CD14-positive monocyte (primary cell): ENCODE results near the gene AHNAK. TPM values are rescaled to one million over a fixed set of nuclear protein-coding genes. Genes with fewer than 3 reads are reported as not detected.

Experiments
- DNase-seq, 3 donors: peaks; one replicate each; pipeline ENCODE4 v3.0.0-alpha.2; 2011 to 2022
- H2AFZ ChIP-seq: 2 replicates; pipeline ENCODE4 v1.6.0; 2012; ENCODE audit warnings: mild to moderate bottlenecking, low read depth, low read length, inconsistent platforms; ENCODE audit not compliant: insufficient read depth, poor library complexity, severe bottlenecking
- H3K27ac ChIP-seq, 2 donors: 1 replicate in 1 of 2; 2 replicates in 1 of 2; pipeline ENCODE4 v1.5.1; 2012 to 2013; ENCODE audit warnings: low read length in 2 of 2, control low read depth in 1 of 2, inconsistent platforms in 1 of 2, low read depth in 1 of 2, mild to moderate bottlenecking in 1 of 2
- H3K27me3 ChIP-seq, 2 donors: one replicate each; pipeline versions ENCODE4 v1.6.0 to v1.6.1; 2011 to 2013; ENCODE audit warnings: low read length in 2 of 2; ENCODE audit not compliant: control insufficient read depth in 2 of 2, insufficient read depth in 2 of 2
- H3K36me3 ChIP-seq, 2 donors: replicated peaks in 1 of 2; 1 replicate in 1 of 2; 2 replicates in 1 of 2; pipeline versions ENCODE4 v1.5.1 to v1.6.1; 2012 to 2013; ENCODE audit warnings: low read length in 2 of 2, control low read depth in 1 of 2, inconsistent platforms in 1 of 2, mild to moderate bottlenecking in 1 of 2; ENCODE audit not compliant: insufficient read depth in 2 of 2, control insufficient read depth in 1 of 2
- H3K4me1 ChIP-seq, 2 donors: 1 replicate in 1 of 2; 2 replicates in 1 of 2; pipeline versions ENCODE4 v1.5.1 to v1.6.1; 2012 to 2013; ENCODE audit warnings: low read length in 2 of 2, control low read depth in 1 of 2, inconsistent platforms in 1 of 2, mild to moderate bottlenecking in 1 of 2, moderate library complexity in 1 of 2; ENCODE audit not compliant: insufficient read depth in 2 of 2, control insufficient read depth in 1 of 2
- H3K4me2 ChIP-seq: replicated peaks from 2 replicates; pipeline ENCODE3; 2012; ENCODE audit warnings: low read length, moderate library complexity, mild to moderate bottlenecking; ENCODE audit not compliant: poor library complexity, severe bottlenecking; ENCODE audit errors: extremely low read depth
- H3K4me3 ChIP-seq, 3 experiments: fragments of 200-600 bp in 1 of 3; sonication (generic) in 1 of 3; replicated peaks in 1 of 3; 1 replicate in 2 of 3; 2 replicates in 1 of 3; pipeline ENCODE4 v1.5.1; 2011 to 2013; ENCODE audit warnings: low read length in 3 of 3, mild to moderate bottlenecking in 3 of 3, control low read depth in 2 of 3, low read depth in 2 of 3, inconsistent platforms in 1 of 3, moderate library complexity in 1 of 3
- H3K79me2 ChIP-seq: 2 replicates; pipeline ENCODE4 v1.6.0; 2012; ENCODE audit warnings: mild to moderate bottlenecking, control low read depth, inconsistent platforms, low read length, moderate library complexity; ENCODE audit not compliant: insufficient read depth
- H3K9ac ChIP-seq: 2 replicates; pipeline ENCODE4 v1.6.0; 2017; ENCODE audit warnings: low read length, mild to moderate bottlenecking; ENCODE audit not compliant: insufficient read depth, poor library complexity, severe bottlenecking
- H3K9me3 ChIP-seq, 2 donors: replicated peaks in 1 of 2; 1 replicate in 1 of 2; 2 replicates in 1 of 2; pipeline versions ENCODE4 v1.5.1 to v1.6.1; 2012 to 2013; ENCODE audit warnings: low read length in 2 of 2, control low read depth in 1 of 2; ENCODE audit not compliant: control insufficient read depth in 1 of 2, insufficient read depth in 1 of 2
- H4K20me1 ChIP-seq: 2 replicates; pipeline ENCODE4 v1.6.0; 2012; ENCODE audit warnings: mild to moderate bottlenecking, low read length, control low read depth, moderate library complexity; ENCODE audit not compliant: insufficient read depth
- H3K27ac Mint-ChIP-seq, 7 donors: one replicate each; pipeline ENCODE4 v1.8.0; 2020; ENCODE audit warnings: mild to moderate bottlenecking in 7 of 7, mixed read lengths in 7 of 7, moderate library complexity in 6 of 7, inconsistent platforms in 2 of 7
- H3K27me3 Mint-ChIP-seq, 3 donors: one replicate each; pipeline ENCODE4 v1.8.0; 2021 to 2022; ENCODE audit warnings: low read depth in 3 of 3, mild to moderate bottlenecking in 3 of 3, mixed read lengths in 3 of 3, moderate library complexity in 3 of 3, inconsistent platforms in 1 of 3
- H3K36me3 Mint-ChIP-seq, 2 donors: one replicate each; pipeline ENCODE4 v1.8.0; 2020; ENCODE audit warnings: mixed read lengths in 2 of 2, inconsistent platforms in 1 of 2, mild to moderate bottlenecking in 1 of 2
- H3K4me1 Mint-ChIP-seq: one replicate; pipeline ENCODE4 v1.8.0; 2020; ENCODE audit warnings: mild to moderate bottlenecking, mixed read lengths
- H3K4me3 Mint-ChIP-seq, 2 donors: one replicate each; pipeline ENCODE4 v1.8.0; 2020; ENCODE audit warnings: mild to moderate bottlenecking in 2 of 2, mixed read lengths in 2 of 2, moderate library complexity in 1 of 2
- H3K9me3 Mint-ChIP-seq, 7 donors: one replicate each; pipeline ENCODE4 v1.8.0; 2020 to 2022; ENCODE audit warnings: mixed read lengths in 7 of 7, mild to moderate bottlenecking in 6 of 7, moderate library complexity in 6 of 7, inconsistent platforms in 2 of 7
- CTCF ChIP-seq: fragments of 200-600 bp; IDR thresholded peaks from one replicate; pipeline ENCODE4 v1.8.0; 2022; ENCODE audit warnings: antibody characterized with exemption, mild to moderate bottlenecking
- WGBS: methylation state at CpG from one replicate; pipeline ENCODE4 v1.1.5; 2013; ENCODE audit warnings: missing lambda C conversion rate; ENCODE audit not compliant: insufficient coverage; 5-methylcytosine and 5-hydroxymethylcytosine counted together
- intact Hi-C, 2 donors: fragments of 100-400 bp; cut with micrococcal nuclease; formaldehyde crosslinking; loops; one replicate each; pipeline versions ENCODE4 v1.15.0 to v1.15.1; 2023
- polyA plus RNA-seq, 3 donors: library from polyadenylated mRNA; depleted of rRNA in 1 of 3; unstranded in 2 of 3; stranded (reverse) in 1 of 3; fragments of 300-500 nt in 2 of 3; fragments of >200 nt in 1 of 3; fragmentation: Illumina TruSeq in 2 of 3; gene quantifications; 1 replicate in 2 of 3; 2 replicates in 1 of 3; pipeline ENCODE4 v1.2.3, GENCODE V29; 2012 to 2021

Gene AHNAK
- polyA plus RNA-seq, 3 donors = 80.0 to 201 (median 103) TPM

- DNase-seq = no peak
- Histone ChIP-seq H2AFZ (peak overlapping the region; percentile 97), H3K4me3 (peak overlapping the region in 1 of 3 experiments; percentile 100), H3K9me3 (no peaks in the 10 kb centered on the region), H3K4me2 (peak overlapping the region; percentile 89), H3K27ac (peak overlapping the region in 1 of 2 donors; percentile 85), H3K79me2 (peaks cover 56% of the 10 kb centered on the region), H4K20me1 (peaks cover 28% of the 10 kb centered on the region), H3K9ac (peak overlapping the region; percentile 85), H3K4me1 (peaks cover 22 to 29% of the 10 kb centered on the region in 2 donors), H3K27me3 (no peaks in the 10 kb centered on the region), H3K36me3 (peaks cover 49 to 64% of the 10 kb centered on the region in 2 donors)
- H3K4me3 Mint-ChIP-seq = peak overlapping the region; percentile 95 to 99
- peaks cover 0 to 2% (median 0%) of the 10 kb centered on the region in 7 donors for H3K9me3 Mint-ChIP-seq
- intact Hi-C loops = loop anchor here (2.0 kb wide), 1 partner anchor 16 kb away; the partner anchor contains the start of gene TUT1 (in 2 of the 2)
- H3K4me1 Mint-ChIP-seq = peaks cover 43% of the 10 kb centered on the region
- peak overlapping the region in 3 of 7 donors; percentile 93 to 96 (median 94) for H3K27ac Mint-ChIP-seq
- WGBS = 75% methylated on average over 17 of the region's 17 CpGs
- H3K27me3 Mint-ChIP-seq = peaks cover 0 to 2% (median 0%) of the 10 kb centered on the region in 3 donors
- H3K36me3 Mint-ChIP-seq = peaks cover 46 to 63% of the 10 kb centered on the region in 2 donors
- TF ChIP-seq CTCF = no peak
These were observed 28.6 kb upstream of the AHNAK start for GRCh38 chr11:62575156-62575555.

GRCh38 chr11:62574363-62575071, 27.9 kb upstream of the AHNAK start:
- Mint-ChIP-seq H3K27ac (peak overlapping the region; percentile 90 to 96 (median 94)), H3K4me3 (peak overlapping the region; percentile 95 to 99), H3K36me3 (peaks cover 52 to 67% of the 10 kb centered on the region in 2 donors), H3K4me1 (peaks cover 44% of the 10 kb centered on the region), H3K9me3 (peaks cover 0 to 2% (median 0%) of the 10 kb centered on the region in 7 donors), H3K27me3 (peaks cover 0 to 2% (median 0%) of the 10 kb centered on the region in 3 donors)
- Histone ChIP-seq H3K4me1 (peaks cover 22 to 29% of the 10 kb centered on the region in 2 donors), H4K20me1 (peaks cover 34% of the 10 kb centered on the region), H3K4me3 (peak overlapping the region; percentile 68 to 100 (median 91)), H3K4me2 (peak overlapping the region; percentile 89), H3K9ac (peak overlapping the region; percentile 85), H3K9me3 (no peaks in the 10 kb centered on the region), H3K27ac (peak overlapping the region; percentile 62 to 85), H2AFZ (peak overlapping the region; percentile 97), H3K27me3 (no peaks in the 10 kb centered on the region), H3K79me2 (peaks cover 62% of the 10 kb centered on the region), H3K36me3 (peaks cover 55 to 68% of the 10 kb centered on the region in 2 donors)
- intact Hi-C loops = loop anchor here (2.0 kb wide), 1 partner anchor 16 kb away; the partner anchor contains the start of gene TUT1 (in 2 of the 2)
- WGBS = under 1% methylated on average over 30 of the region's 33 CpGs
- no peak for TF ChIP-seq CTCF
- DNase-seq = peak in 1 of 3 donors; percentile 14
